ENCODE measurements around the gene NAA40. TPM values are rescaled to one million over a fixed set of nuclear protein-coding genes. Genes with fewer than 3 reads are reported as not detected.
"Not testable (repeated sequence)": the region's sequence is repeated elsewhere in the genome, so short reads cannot be mapped to it uniquely, and the experiment has no call there.

NAA40 gene
- total and polyA plus RNA-seq, 5 donors from 2014 or later, result 7.4 to 18.7 (median 7.5) TPM

DNA sequence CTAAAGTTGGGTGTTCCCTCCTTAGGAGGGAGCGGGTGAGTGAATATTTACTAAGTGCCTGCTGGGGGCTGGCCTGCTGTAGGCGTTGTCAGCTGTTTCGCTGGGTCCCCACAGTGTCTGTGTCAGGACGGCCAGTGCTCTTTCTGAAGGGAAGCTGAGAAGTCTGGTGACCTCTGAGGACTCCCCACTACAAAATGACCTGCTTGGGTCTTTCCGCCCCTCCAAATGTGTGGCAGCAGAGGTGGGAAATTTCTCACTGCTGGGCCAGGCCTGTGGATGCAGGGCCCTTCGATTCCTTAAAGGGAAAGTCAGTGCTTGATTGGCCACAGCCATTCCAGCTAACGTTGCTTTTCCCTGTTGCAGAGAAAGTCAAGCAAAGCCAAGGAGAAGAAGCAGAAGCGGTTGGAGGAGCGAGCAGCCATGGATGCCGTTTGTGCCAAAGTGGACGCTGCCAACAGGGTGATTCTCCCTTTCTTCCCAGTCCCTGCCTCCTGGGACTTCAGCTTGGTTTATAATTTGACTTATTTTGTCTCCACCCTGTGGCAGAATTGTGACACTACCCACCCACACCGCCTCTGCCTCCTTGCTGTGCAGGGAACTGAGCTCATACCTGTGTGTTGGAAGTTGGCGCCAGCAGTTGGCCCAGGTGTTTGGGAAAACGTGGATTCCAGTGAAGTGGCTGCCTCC is 6.8 kb downstream of the NAA40 start:
- Histone ChIP-seq H3K4me3 (ENCODE audit: low read depth, low read length) (no peak overlapping the region), H3K4me1 (ENCODE audit: control insufficient read depth, insufficient read depth, low read length, poor library complexity, severe bottlenecking) (no peaks in the 10 kb centered on the region), H3K27me3 (ENCODE audit: control insufficient read depth, insufficient read depth, low read length) (no peaks in the 10 kb centered on the region), H3K36me3 (ENCODE audit: control insufficient read depth, insufficient read depth, low read length) (no peaks in the 10 kb centered on the region), H3K27ac (ENCODE audit: insufficient read depth, low read length, poor library complexity, severe bottlenecking) (no peak overlapping the region), H3K9me3 (ENCODE audit: control insufficient read depth in 2 of 2, low read length in 2 of 2) (no peaks in the 10 kb centered on the region)
- H3K4me3 Mint-ChIP-seq, result peak overlapping the region in 1 of 4 donors; percentile 15
- H3K9me3 Mint-ChIP-seq, result no peaks in the 10 kb centered on the region
- peak; percentile 36 to 61 (median 53) for DNase-seq
- peak; percentile 64 to 70 for ATAC-seq (ENCODE audit: low read depth in 2 of 2)
- H3K27ac Mint-ChIP-seq, result peak overlapping the region in 1 of 3 donors; percentile 68
- H3K4me1 Mint-ChIP-seq, result peaks cover 2 to 22% (median 8%) of the 10 kb centered on the region in 4 donors
- no peaks in the 10 kb centered on the region for H3K36me3 Mint-ChIP-seq
- H3K27me3 Mint-ChIP-seq, result no peaks in the 10 kb centered on the region

DNA sequence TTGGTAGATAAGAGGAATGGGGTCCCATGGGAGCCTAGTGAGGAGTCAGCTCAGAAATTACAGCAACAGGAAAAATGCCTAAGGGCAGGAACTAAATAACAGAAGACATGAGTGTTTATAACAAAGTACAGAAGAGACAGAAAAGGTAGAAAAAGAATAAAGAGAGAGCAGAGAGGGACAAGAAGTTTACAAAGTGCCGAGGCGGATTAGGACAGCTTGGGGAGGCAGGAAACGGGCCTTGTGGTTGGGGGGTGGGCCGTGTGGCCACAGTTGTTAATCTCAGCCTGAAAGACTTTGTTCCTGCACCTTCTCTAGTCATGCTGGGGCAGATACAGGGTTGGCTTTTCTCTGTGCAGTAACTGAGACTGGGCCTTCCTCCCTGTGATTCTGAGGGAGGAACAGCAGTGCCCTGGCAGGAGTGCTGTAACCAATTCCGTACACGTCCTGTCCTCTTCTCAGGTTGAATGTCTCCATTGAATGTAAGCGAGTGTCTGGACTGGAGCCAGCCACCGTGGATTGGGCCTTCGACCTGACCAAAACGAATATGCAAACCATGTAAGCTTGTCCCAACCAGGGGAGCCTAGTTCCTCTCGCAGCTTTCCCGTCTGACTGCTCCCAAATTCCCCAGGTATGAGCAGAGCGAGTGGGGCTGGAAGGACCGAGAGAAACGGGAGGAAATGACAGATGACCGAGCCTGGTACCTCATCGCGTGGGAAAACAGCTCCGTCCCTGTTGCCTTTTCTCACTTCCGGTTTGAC is 13.2 kb downstream of the NAA40 start:
- peak overlapping the region; percentile 40 for H3K4me3 ChIP-seq (ENCODE audit: low read depth, low read length)
- Mint-ChIP-seq H3K9me3 (no peaks in the 10 kb centered on the region), H3K36me3 (peaks cover 25% of the 10 kb centered on the region)

DNA sequence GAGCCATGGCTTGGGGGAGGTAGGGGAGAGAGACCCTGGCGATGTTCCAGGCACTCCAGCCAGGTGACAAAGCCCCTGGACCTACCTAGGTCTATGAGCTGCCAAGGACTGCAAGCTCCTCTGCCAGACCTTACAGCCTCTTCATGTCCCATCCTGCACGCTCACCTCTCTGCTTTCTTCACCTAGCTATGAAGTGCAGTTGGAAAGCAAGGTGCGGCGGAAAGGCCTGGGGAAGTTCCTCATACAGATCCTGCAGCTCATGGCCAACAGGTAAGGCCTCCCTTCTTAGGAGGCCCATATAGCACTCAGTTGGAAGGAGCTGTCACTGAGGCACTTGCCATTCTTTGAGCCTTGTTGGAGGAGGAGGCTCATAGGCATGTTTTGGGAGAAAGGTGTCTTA is 13.8 kb downstream of the NAA40 start:
- H3K27ac Mint-ChIP-seq, result peak overlapping the region in 1 of 3 donors; percentile 14
- Histone ChIP-seq H3K4me1 (ENCODE audit: control insufficient read depth, insufficient read depth, low read length, poor library complexity, severe bottlenecking) (peaks cover 15% of the 10 kb centered on the region), H3K27ac (ENCODE audit: insufficient read depth, low read length, poor library complexity, severe bottlenecking) (peak overlapping the region; percentile 42), H3K9me3 (ENCODE audit: control insufficient read depth in 2 of 2, low read length in 2 of 2) (no peaks in the 10 kb centered on the region), H3K27me3 (ENCODE audit: control insufficient read depth, insufficient read depth, low read length) (no peaks in the 10 kb centered on the region), H3K4me3 (ENCODE audit: low read depth, low read length) (no peak overlapping the region), H3K36me3 (ENCODE audit: control insufficient read depth, insufficient read depth, low read length) (peaks cover 24% of the 10 kb centered on the region)
- H3K27me3 Mint-ChIP-seq, result no peaks in the 10 kb centered on the region
- peaks cover 27% of the 10 kb centered on the region for H3K36me3 Mint-ChIP-seq
- DNase-seq (no peak), ATAC-seq (ENCODE audit: low read depth in 2 of 2) (no peak)
- peaks cover 7 to 26% (median 19%) of the 10 kb centered on the region in 4 donors for H3K4me1 Mint-ChIP-seq
- no peaks in the 10 kb centered on the region for H3K9me3 Mint-ChIP-seq
- peak overlapping the region in 1 of 4 donors; percentile 43 for H3K4me3 Mint-ChIP-seq

More for the DNA sequence above, 13.2 kb downstream of the NAA40 start:
- Histone ChIP-seq H3K36me3 (ENCODE audit: control insufficient read depth, insufficient read depth, low read length) (peaks cover 24% of the 10 kb centered on the region), H3K27ac (ENCODE audit: insufficient read depth, low read length, poor library complexity, severe bottlenecking) (peak overlapping the region; percentile 42), H3K4me1 (ENCODE audit: control insufficient read depth, insufficient read depth, low read length, poor library complexity, severe bottlenecking) (peaks cover 15% of the 10 kb centered on the region), H3K9me3 (ENCODE audit: control insufficient read depth in 2 of 2, low read length in 2 of 2) (no peaks in the 10 kb centered on the region), H3K27me3 (ENCODE audit: control insufficient read depth, insufficient read depth, low read length) (no peaks in the 10 kb centered on the region)
- H3K4me1 Mint-ChIP-seq, result peaks cover 7 to 26% (median 19%) of the 10 kb centered on the region in 4 donors
- DNase-seq (peak in 1 of 3 donors; percentile 76), ATAC-seq (ENCODE audit: low read depth in 2 of 2) (peak; percentile 65 to 72)
- peak overlapping the region; percentile 83 to 97 (median 87) for H3K27ac Mint-ChIP-seq
- peak overlapping the region in 2 of 4 donors; percentile 16 to 31 for H3K4me3 Mint-ChIP-seq
- no peaks in the 10 kb centered on the region for H3K27me3 Mint-ChIP-seq

DNA sequence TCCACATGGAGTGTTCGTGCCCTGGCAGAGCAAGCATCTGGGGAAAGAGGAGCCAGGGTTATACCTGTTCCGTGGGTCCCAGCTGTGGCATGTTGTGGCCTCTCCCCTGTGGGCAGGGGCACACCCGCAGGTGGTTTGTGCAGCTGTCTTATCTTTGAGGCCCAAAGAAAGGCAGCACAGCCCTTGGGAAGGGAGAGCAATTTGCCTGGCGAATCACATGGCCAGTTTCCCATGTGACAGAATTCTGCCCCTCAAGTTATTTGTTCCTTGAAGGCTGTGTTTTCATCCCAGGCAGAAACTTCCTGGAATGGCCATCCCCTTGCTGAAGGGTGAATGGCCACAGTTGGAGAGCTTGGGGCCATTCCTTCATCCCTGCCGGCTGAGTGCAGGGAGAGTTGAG is 19.2 kb downstream of the NAA40 start:
- Mint-ChIP-seq H3K4me3 (no peak overlapping the region), H3K27ac (peak overlapping the region in 1 of 3 donors; percentile 58), H3K9me3 (no peaks in the 10 kb centered on the region), H3K27me3 (no peaks in the 10 kb centered on the region), H3K4me1 (peaks cover 0 to 21% (median 5%) of the 10 kb centered on the region in 4 donors), H3K36me3 (peaks cover 19% of the 10 kb centered on the region)
- peaks cover 20% of the 10 kb centered on the region for H3K4me1 ChIP-seq (ENCODE audit: control insufficient read depth, insufficient read depth, low read length, poor library complexity, severe bottlenecking)
- H3K9me3 ChIP-seq (ENCODE audit: control insufficient read depth in 2 of 2, low read length in 2 of 2), result no peaks in the 10 kb centered on the region
- DNase-seq (no peak), ATAC-seq (ENCODE audit: low read depth in 2 of 2) (no peak)
- no peak overlapping the region for H3K27ac ChIP-seq (ENCODE audit: insufficient read depth, low read length, poor library complexity, severe bottlenecking)
- H3K4me3 ChIP-seq (ENCODE audit: low read depth, low read length), result no peak overlapping the region
- H3K27me3 ChIP-seq (ENCODE audit: control insufficient read depth, insufficient read depth, low read length), result no peaks in the 10 kb centered on the region
- peaks cover 20% of the 10 kb centered on the region for H3K36me3 ChIP-seq (ENCODE audit: control insufficient read depth, insufficient read depth, low read length)

DNA sequence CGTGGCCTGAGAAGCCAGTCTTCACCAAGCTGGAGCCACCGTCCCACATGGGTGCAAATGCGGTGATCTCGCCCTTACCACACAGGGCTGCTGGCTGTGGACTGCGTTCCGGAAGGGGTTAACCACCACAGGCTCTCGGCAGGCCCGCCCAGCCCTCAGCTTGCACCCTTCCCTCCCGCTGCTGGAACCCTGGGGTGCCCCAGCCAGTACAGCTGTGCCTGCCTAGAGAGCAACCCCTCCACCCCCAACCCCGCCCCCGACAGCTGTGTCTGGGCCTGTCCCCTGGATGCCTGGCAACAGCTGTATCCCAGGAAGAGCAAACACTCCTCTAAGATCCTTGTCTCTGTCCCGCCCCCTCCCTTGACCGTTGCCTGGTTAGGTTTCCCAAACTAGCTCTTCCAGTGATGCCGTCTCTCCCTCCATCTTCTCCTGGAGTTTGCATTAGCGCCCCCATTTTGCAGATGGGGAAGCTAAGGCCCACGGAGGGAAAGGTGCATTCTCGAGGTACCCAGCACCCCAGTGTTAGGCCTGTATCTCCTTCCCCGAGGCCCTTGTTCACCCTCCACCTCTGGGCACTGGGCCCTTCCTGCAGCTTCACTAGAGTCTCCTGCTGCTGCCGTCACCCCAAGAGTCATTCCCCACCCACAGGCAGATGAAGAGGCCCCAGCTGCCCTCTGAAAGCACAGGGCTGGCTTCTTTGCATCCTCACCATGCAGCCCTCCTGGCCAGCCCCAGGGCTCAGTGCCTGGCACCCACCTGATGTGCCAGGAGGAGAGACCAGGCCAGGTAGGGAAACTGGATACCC is 23.0 kb downstream of the NAA40 start:
- H3K4me3 Mint-ChIP-seq, result peak overlapping the region in 2 of 4 donors; percentile 8 to 69
- Histone ChIP-seq H3K4me1 (ENCODE audit: control insufficient read depth, insufficient read depth, low read length, poor library complexity, severe bottlenecking) (peaks cover 16% of the 10 kb centered on the region), H3K27ac (ENCODE audit: insufficient read depth, low read length, poor library complexity, severe bottlenecking) (no peak overlapping the region), H3K27me3 (ENCODE audit: control insufficient read depth, insufficient read depth, low read length) (no peaks in the 10 kb centered on the region), H3K9me3 (ENCODE audit: control insufficient read depth in 2 of 2, low read length in 2 of 2) (no peaks in the 10 kb centered on the region), H3K4me3 (ENCODE audit: low read depth, low read length) (no peak overlapping the region), H3K36me3 (ENCODE audit: control insufficient read depth, insufficient read depth, low read length) (no peaks in the 10 kb centered on the region)
- H3K27ac Mint-ChIP-seq, result peak overlapping the region in 1 of 3 donors; percentile 75
- no peaks in the 10 kb centered on the region for H3K9me3 Mint-ChIP-seq
- peaks cover 3% of the 10 kb centered on the region for H3K36me3 Mint-ChIP-seq
- no peaks in the 10 kb centered on the region for H3K27me3 Mint-ChIP-seq
- ATAC-seq (ENCODE audit: low read depth in 2 of 2) (peak; percentile 31 to 39), DNase-seq (peak in 1 of 3 donors; percentile 68)
- peaks cover 0 to 18% (median 4%) of the 10 kb centered on the region in 4 donors for H3K4me1 Mint-ChIP-seq

DNA sequence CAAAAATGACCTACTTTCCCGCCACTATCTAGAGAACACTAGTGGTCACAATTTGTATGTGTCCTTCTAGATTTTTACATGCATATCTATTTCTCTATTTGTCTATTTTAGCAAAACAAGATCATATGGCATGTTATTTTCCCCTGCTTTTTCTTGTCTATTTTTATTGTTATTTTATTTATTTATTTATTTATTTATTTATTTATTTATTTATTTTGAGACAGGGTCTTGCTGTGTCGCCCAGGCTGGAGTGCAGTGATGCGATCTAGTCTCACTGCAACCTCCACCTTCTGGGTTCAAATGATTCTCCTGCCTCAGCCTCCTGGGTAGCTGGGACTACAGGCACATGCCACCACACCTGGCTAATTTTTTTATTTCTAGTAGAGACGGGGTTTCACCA is 25.1 kb downstream of the NAA40 start:
- not testable (repeated sequence) for H3K27ac Mint-ChIP-seq; H3K4me3 ChIP-seq (ENCODE audit: low read depth, low read length); H3K9me3 ChIP-seq (ENCODE audit: control insufficient read depth in 2 of 2, low read length in 2 of 2); H3K36me3 Mint-ChIP-seq; H3K9me3 Mint-ChIP-seq; H3K4me3 Mint-ChIP-seq; H3K27me3 Mint-ChIP-seq; H3K27me3 ChIP-seq (ENCODE audit: control insufficient read depth, insufficient read depth, low read length); DNase-seq; H3K36me3 ChIP-seq (ENCODE audit: control insufficient read depth, insufficient read depth, low read length); H3K27ac ChIP-seq (ENCODE audit: insufficient read depth, low read length, poor library complexity, severe bottlenecking); ATAC-seq (ENCODE audit: low read depth in 2 of 2)
- H3K4me1 ChIP-seq (ENCODE audit: control insufficient read depth, insufficient read depth, low read length, poor library complexity, severe bottlenecking), result peaks cover 16% of the 10 kb centered on the region
- H3K4me1 Mint-ChIP-seq, result peaks cover 0 to 18% (median 4%) of the 10 kb centered on the region in 4 donors

DNA sequence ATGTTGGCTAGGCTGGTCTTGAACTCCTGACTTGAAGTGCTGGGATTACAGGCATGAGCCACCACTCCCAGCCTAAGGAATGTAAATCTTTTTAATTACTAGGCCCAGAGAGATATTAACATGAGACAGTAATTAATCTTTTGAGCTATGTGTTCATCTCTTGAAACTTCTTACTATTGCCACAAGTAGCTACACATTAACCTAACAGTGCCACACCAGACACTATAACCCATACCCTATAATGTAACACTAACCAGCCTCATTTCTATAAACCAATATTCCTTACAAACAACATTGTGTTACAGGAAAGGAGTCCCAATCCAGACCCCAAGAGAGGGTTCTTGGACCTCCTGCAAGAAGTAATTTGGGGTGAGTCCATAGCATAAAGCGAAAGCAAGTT is 27.6 kb downstream of the NAA40 start:
- peaks cover 8% of the 10 kb centered on the region for H3K4me1 ChIP-seq (ENCODE audit: control insufficient read depth, insufficient read depth, low read length, poor library complexity, severe bottlenecking)
- Mint-ChIP-seq H3K9me3 (no peaks in the 10 kb centered on the region), H3K4me3 (peak overlapping the region in 1 of 4 donors; percentile 15), H3K36me3 (no peaks in the 10 kb centered on the region), H3K4me1 (peaks cover 0 to 8% (median 4%) of the 10 kb centered on the region in 4 donors), H3K27ac (no peak overlapping the region), H3K27me3 (peaks cover 11% of the 10 kb centered on the region)
- H3K9me3 ChIP-seq (ENCODE audit: control insufficient read depth in 2 of 2, low read length in 2 of 2), result no peaks in the 10 kb centered on the region
- H3K36me3 ChIP-seq (ENCODE audit: control insufficient read depth, insufficient read depth, low read length), result no peaks in the 10 kb centered on the region
- H3K27me3 ChIP-seq (ENCODE audit: control insufficient read depth, insufficient read depth, low read length), result no peaks in the 10 kb centered on the region
- ATAC-seq (ENCODE audit: low read depth in 2 of 2) (no peak), DNase-seq (no peak)
- no peak overlapping the region for H3K4me3 ChIP-seq (ENCODE audit: low read depth, low read length)
- no peak overlapping the region for H3K27ac ChIP-seq (ENCODE audit: insufficient read depth, low read length, poor library complexity, severe bottlenecking)

Measured in CD4-positive, CD25-positive, alpha-beta regulatory T cell (primary cell).